T-cell (primary cell): Measurements from ENCODE around the gene ASB5. TPM values are rescaled to one million over a fixed set of nuclear protein-coding genes. Genes with fewer than 3 reads are reported as not detected.
"Not testable (repeated sequence)": the region's sequence is repeated elsewhere in the genome, so short reads cannot be mapped to it uniquely, and the experiment has no call there.

ENCODE experiments used
- ATAC-seq, 4 experiments: fragments of 200-7000 bp in 3 of 4; fragments of 150-1000 bp in 1 of 4; cut with Tn5 transposase; replicated peaks in 1 of 4; 1 replicate in 3 of 4; 2 replicates in 1 of 4; pipeline ENCODE4 v1.10.0; 2021; ENCODE audit warnings: moderate library complexity in 3 of 4, mild to moderate bottlenecking in 2 of 4, moderate number of reproducible peaks in 1 of 4
- CTCF ChIA-PET, 2 donors: fragments of 300-600 bp; sonication (Branson Sonifier 250); formaldehyde crosslinking; loops; one replicate each; lab custom pipeline; 2022; ENCODE audit warnings: antibody characterized with exemption in 2 of 2; lab: Charles Lee
- POLR2A ChIA-PET, 2 donors: fragments of 300-600 bp; sonication (Branson Sonifier 250); formaldehyde crosslinking; loops; one replicate each; lab custom pipeline; 2022; ENCODE audit warnings: antibody characterized with exemption in 2 of 2; lab: Charles Lee
- DNase-seq, 35 experiments: peaks; one replicate each; pipeline versions ENCODE4 v3.0.0 to v3.0.0-alpha.2; 2013 to 2023
- H3K27ac ChIP-seq: one replicate; pipeline ENCODE4 v1.5.1; 2013; ENCODE audit warnings: low read length
- H3K27me3 ChIP-seq, 2 experiments: replicated peaks in 1 of 2; 1 replicate in 1 of 2; 2 replicates in 1 of 2; pipeline versions ENCODE4 v1.6.1 to v1.7.0; 2013; ENCODE audit warnings: low read length in 1 of 2, mixed read lengths in 1 of 2; ENCODE audit not compliant: control insufficient read depth in 2 of 2, insufficient read depth in 2 of 2; ENCODE audit errors: extremely low read depth in 1 of 2
- H3K36me3 ChIP-seq, 2 donors: 1 replicate in 1 of 2; 2 replicates in 1 of 2; pipeline versions ENCODE4 v1.6.1 to v1.7.0; 2013; ENCODE audit warnings: low read length in 1 of 2; ENCODE audit not compliant: control insufficient read depth in 2 of 2, insufficient read depth in 1 of 2; ENCODE audit errors: extremely low read depth in 1 of 2
- H3K4me1 ChIP-seq, 2 experiments: 1 replicate in 1 of 2; 2 replicates in 1 of 2; pipeline versions ENCODE4 v1.6.1 to v1.7.0; 2013; ENCODE audit warnings: low read length in 2 of 2, mixed read lengths in 1 of 2; ENCODE audit not compliant: insufficient read depth in 2 of 2, control insufficient read depth in 1 of 2; ENCODE audit errors: extremely low read depth in 1 of 2
- H3K4me3 ChIP-seq, 2 donors: 1 replicate in 1 of 2; 2 replicates in 1 of 2; pipeline versions ENCODE4 v1.5.1 to v1.7.0; 2013; ENCODE audit warnings: mild to moderate bottlenecking in 2 of 2, low read length in 1 of 2, moderate library complexity in 1 of 2; ENCODE audit not compliant: control insufficient read depth in 1 of 2; ENCODE audit errors: extremely low read depth in 1 of 2
- H3K9me3 ChIP-seq: 2 replicates; pipeline ENCODE4 v1.7.0; 2013
- H3K27ac Mint-ChIP-seq, 2 donors: one replicate each; pipeline ENCODE4 v1.8.0; 2020 to 2021; ENCODE audit warnings: mild to moderate bottlenecking in 2 of 2, mixed read lengths in 2 of 2
- H3K27me3 Mint-ChIP-seq, 2 donors: one replicate each; pipeline ENCODE4 v1.8.0; 2021 to 2022; ENCODE audit warnings: mixed read lengths in 2 of 2
- H3K36me3 Mint-ChIP-seq: one replicate; pipeline ENCODE4 v1.8.0; 2021; ENCODE audit warnings: mixed read lengths
- H3K4me1 Mint-ChIP-seq, 3 donors: one replicate each; pipeline ENCODE4 v1.8.0; 2020 to 2022; ENCODE audit warnings: mixed read lengths in 3 of 3, mild to moderate bottlenecking in 1 of 3
- H3K4me3 Mint-ChIP-seq, 3 donors: one replicate each; pipeline ENCODE4 v1.8.0; 2020 to 2022; ENCODE audit warnings: mild to moderate bottlenecking in 3 of 3, mixed read lengths in 3 of 3, moderate library complexity in 3 of 3
- H3K9me3 Mint-ChIP-seq, 3 donors: one replicate each; pipeline ENCODE4 v1.8.0; 2020 to 2022; ENCODE audit warnings: mixed read lengths in 3 of 3
- WGBS: methylation state at CpG from one replicate; pipeline ENCODE4 v1.1.5; 2013; ENCODE audit warnings: missing lambda C conversion rate; ENCODE audit not compliant: insufficient coverage; 5-methylcytosine and 5-hydroxymethylcytosine counted together
- total RNA-seq, 35 experiments: library from RNA in 6 of 35; stranded (reverse) in 6 of 35; fragments of 120-200 nt in 1 of 35; gene quantifications; one replicate each; pipeline versions ENCODE4 v1.2.1 to v1.2.4 and lab custom pipeline; 2013 to 2026

The ASB5 gene
- total RNA-seq, 5 donors from 2014 or later (not counting 1 experiment from before 2014, with no cell fraction given), result not detected

DNA sequence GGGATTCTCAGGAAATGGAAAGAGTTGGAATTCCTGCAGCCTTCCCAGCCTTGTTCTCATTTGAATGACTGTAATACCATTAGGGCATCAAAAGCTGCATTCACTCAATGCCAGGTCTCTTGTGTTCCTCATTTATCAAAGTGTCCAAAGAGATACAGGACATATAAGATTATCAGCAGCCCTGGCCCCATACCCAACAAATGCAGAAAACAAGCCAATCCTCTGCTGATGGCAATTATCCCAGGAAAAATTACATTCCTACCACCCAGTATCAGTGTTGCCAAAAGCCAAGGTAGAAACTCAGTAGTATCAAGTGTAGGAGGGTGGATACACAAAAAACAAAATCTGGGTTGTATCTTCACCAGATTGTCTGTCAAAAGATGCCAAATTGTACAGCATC lies 18.5 kb upstream of the ASB5 start:
- no peaks in the 10 kb centered on the region for H3K4me1 ChIP-seq
- Mint-ChIP-seq H3K36me3 (no peaks in the 10 kb centered on the region), H3K9me3 (no peaks in the 10 kb centered on the region), H3K4me3 (no peak overlapping the region), H3K27me3 (peaks cover 2 to 7% of the 10 kb centered on the region in 2 donors), H3K4me1 (no peaks in the 10 kb centered on the region), H3K27ac (no peak overlapping the region)
- ChIA-PET POLR2A (interaction anchor here in 1 of 2 donors (0.6 kb wide), 1 partner anchor 140 kb away, joined by 3 read pairs; no protein-coding TSS in a partner anchor), CTCF (interaction anchor here in 1 of 2 donors (0.6 kb wide), 1 partner anchor 1567 kb away, joined by 4 read pairs; no protein-coding TSS in a partner anchor)
- no peak for DNase-seq
- no peaks in the 10 kb centered on the region for H3K36me3 ChIP-seq
- ATAC-seq, result no peak
- no peaks in the 10 kb centered on the region for H3K9me3 ChIP-seq
- no peak overlapping the region for H3K27ac ChIP-seq
- no peaks in the 10 kb centered on the region for H3K27me3 ChIP-seq
- no peak overlapping the region for H3K4me3 ChIP-seq

- Histone ChIP-seq H3K36me3 (no peaks in the 10 kb centered on the region), H3K4me1 (no peaks in the 10 kb centered on the region), H3K9me3 (no peaks in the 10 kb centered on the region), H3K4me3 (no peak overlapping the region), H3K27ac (no peak overlapping the region), H3K27me3 (no peaks in the 10 kb centered on the region)
- POLR2A ChIA-PET, result interaction anchor here in 1 of 2 donors (0.5 kb wide), 1 partner anchor 90 kb away, joined by 4 read pairs; no protein-coding TSS in a partner anchor
- Mint-ChIP-seq H3K4me1 (no peaks in the 10 kb centered on the region), H3K27me3 (peaks cover 2 to 7% of the 10 kb centered on the region in 2 donors), H3K27ac (no peak overlapping the region), H3K36me3 (no peaks in the 10 kb centered on the region), H3K9me3 (no peaks in the 10 kb centered on the region), H3K4me3 (no peak overlapping the region)
- no peak for DNase-seq
- no peak for ATAC-seq
- CTCF ChIA-PET, result interaction anchor here in 1 of 2 donors (0.6 kb wide), 1 partner anchor 1566 kb away, joined by 4 read pairs; no protein-coding TSS in a partner anchor
- WGBS, result 66% methylated on average over 2 of the region's 3 CpGs
These were observed 17.7 kb upstream of the ASB5 start for GRCh38 chr4:176286728-176287127.

GRCh38 chr4:176279560-176279959 lies 10.5 kb upstream of the ASB5 start:
- POLR2A ChIA-PET, H3K4me3 Mint-ChIP-seq, CTCF ChIA-PET, H3K27ac Mint-ChIP-seq, H3K9me3 Mint-ChIP-seq, H3K27me3 ChIP-seq, H3K36me3 Mint-ChIP-seq, H3K27ac ChIP-seq, H3K4me3 ChIP-seq, H3K9me3 ChIP-seq, H3K36me3 ChIP-seq, H3K4me1 Mint-ChIP-seq, ATAC-seq, H3K4me1 ChIP-seq, DNase-seq: not testable (repeated sequence)
- H3K27me3 Mint-ChIP-seq, result peaks cover 7 to 21% of the 10 kb centered on the region in 2 donors
- WGBS, result no CpG with 5 or more reads among the region's 1 CpG

- POLR2A ChIA-PET, result no interaction called here
- WGBS, result 84% methylated on average over 10 of the region's 13 CpGs
- H3K9me3 Mint-ChIP-seq, result no peaks in the 10 kb centered on the region
- no peaks in the 10 kb centered on the region for H3K36me3 ChIP-seq
- no peaks in the 10 kb centered on the region for H3K36me3 Mint-ChIP-seq
- H3K4me1 Mint-ChIP-seq, result no peaks in the 10 kb centered on the region
- H3K27me3 Mint-ChIP-seq, result peaks cover 7 to 21% of the 10 kb centered on the region in 2 donors
- CTCF ChIA-PET, result interaction anchor here (0.7 to 1.5 kb wide), 3 partner anchors 11 to 127 kb away, joined by 3 to 5 read pairs (median 4); no protein-coding TSS in a partner anchor
- no peak overlapping the region for H3K4me3 ChIP-seq
- ATAC-seq (no peak), DNase-seq (peak in 5 of 35 experiments; percentile 0 to 12 (median 3))
- H3K27ac Mint-ChIP-seq, result no peak overlapping the region
- H3K4me1 ChIP-seq, result no peaks in the 10 kb centered on the region
- no peak overlapping the region for H3K27ac ChIP-seq
- H3K4me3 Mint-ChIP-seq, result no peak overlapping the region
- no peaks in the 10 kb centered on the region for H3K9me3 ChIP-seq
- H3K27me3 ChIP-seq, result no peaks in the 10 kb centered on the region
These were observed 8.3 kb upstream of the ASB5 start for GRCh38 chr4:176277162-176277904.

GRCh38 chr4:176276710-176277109 lies 7.7 kb upstream of the ASB5 start:
- Mint-ChIP-seq H3K4me3 (no peak overlapping the region), H3K9me3 (no peaks in the 10 kb centered on the region), H3K27ac (no peak overlapping the region), H3K36me3 (no peaks in the 10 kb centered on the region), H3K27me3 (peaks cover 10 to 24% of the 10 kb centered on the region in 2 donors), H3K4me1 (no peaks in the 10 kb centered on the region)
- WGBS, result 74% methylated on average over 6 of the region's 8 CpGs
- CTCF ChIA-PET, result interaction anchor here in 1 of 2 donors (1.5 kb wide), 1 partner anchor 11 kb away, joined by 5 read pairs; no protein-coding TSS in a partner anchor
- POLR2A ChIA-PET, result no interaction called here
- Histone ChIP-seq H3K27ac (no peak overlapping the region), H3K4me1 (no peaks in the 10 kb centered on the region), H3K9me3 (no peaks in the 10 kb centered on the region), H3K27me3 (no peaks in the 10 kb centered on the region), H3K4me3 (no peak overlapping the region), H3K36me3 (no peaks in the 10 kb centered on the region)
- ATAC-seq (no peak), DNase-seq (no peak)

GRCh38 chr4:176274441-176274840 lies 5.4 kb upstream of the ASB5 start:
- Histone ChIP-seq H3K27ac (no peak overlapping the region), H3K36me3 (no peaks in the 10 kb centered on the region), H3K4me3 (no peak overlapping the region), H3K4me1 (no peaks in the 10 kb centered on the region), H3K27me3 (no peaks in the 10 kb centered on the region), H3K9me3 (no peaks in the 10 kb centered on the region)
- Mint-ChIP-seq H3K27me3 (peaks cover 8 to 14% of the 10 kb centered on the region in 2 donors), H3K36me3 (no peaks in the 10 kb centered on the region), H3K9me3 (no peaks in the 10 kb centered on the region), H3K27ac (no peak overlapping the region), H3K4me3 (no peak overlapping the region), H3K4me1 (no peaks in the 10 kb centered on the region)
- CTCF ChIA-PET, result no interaction called here
- ATAC-seq (no peak), DNase-seq (no peak)
- POLR2A ChIA-PET, result no interaction called here
